Measurements from ENCODE around the gene HIVEP3.
A peak's percentile ranks its signal among the peaks of the same experiment; 100 is the strongest.

HIVEP3 gene

GRCh38 chr1:41647221-41648135, 271.2 kb downstream of the HIVEP3 start:
- DNase-seq (ENCODE audit: low read depth) = no peak
- TF ChIP-seq CTCF (IDR thresholded peaks at IDR 0.05; ENCODE audit: insufficient read depth, low read depth, low read length, missing control alignments) = no peak
- H3K4me3 ChIP-seq (ENCODE audit: low read depth, low read length) = no peak overlapping the region

- TF ChIP-seq CTCF (IDR thresholded peaks at IDR 0.05; ENCODE audit: insufficient read depth, low read depth, low read length, missing control alignments) = no peak
- no peak for DNase-seq (ENCODE audit: low read depth)
- no peak overlapping the region for H3K4me3 ChIP-seq (ENCODE audit: low read depth, low read length)
These were observed 272.5 kb downstream of the HIVEP3 start for GRCh38 chr1:41646186-41646585.

- no peak for TF ChIP-seq CTCF (IDR thresholded peaks at IDR 0.05; ENCODE audit: insufficient read depth, low read depth, low read length, missing control alignments)
- DNase-seq (ENCODE audit: low read depth) = no peak
- no peak overlapping the region for H3K4me3 ChIP-seq (ENCODE audit: low read depth, low read length)
These were observed 273.7 kb downstream of the HIVEP3 start for GRCh38 chr1:41645062-41645461.

- H3K4me3 ChIP-seq (ENCODE audit: low read depth, low read length) = no peak overlapping the region
- TF ChIP-seq CTCF (IDR thresholded peaks at IDR 0.05; ENCODE audit: insufficient read depth, low read depth, low read length, missing control alignments) = peak; percentile 26
- no peak for DNase-seq (ENCODE audit: low read depth)
These were observed 275.6 kb downstream of the HIVEP3 start for GRCh38 chr1:41642922-41643821.

- no peak for TF ChIP-seq CTCF (IDR thresholded peaks at IDR 0.05; ENCODE audit: insufficient read depth, low read depth, low read length, missing control alignments)
- H3K4me3 ChIP-seq (ENCODE audit: low read depth, low read length) = no peak overlapping the region
- DNase-seq (ENCODE audit: low read depth) = no peak
These were observed 276.7 kb downstream of the HIVEP3 start for GRCh38 chr1:41641941-41642527.

GRCh38 chr1:41641475-41641814, 277.3 kb downstream of the HIVEP3 start:
- no peak for DNase-seq (ENCODE audit: low read depth)

More at GRCh38 chr1:41641475-41641814, 277.3 kb downstream of the HIVEP3 start:
- no peak for TF ChIP-seq CTCF (IDR thresholded peaks at IDR 0.05; ENCODE audit: insufficient read depth, low read depth, low read length, missing control alignments)
- no peak overlapping the region for H3K4me3 ChIP-seq (ENCODE audit: low read depth, low read length)

All from GM12865 (cell line).